K562 (cell line): ENCODE measurements around the gene CACNA2D3. TPM values are rescaled to one million over a fixed set of nuclear protein-coding genes. Genes with fewer than 3 reads are reported as not detected.

ENCODE experiments used
- ATAC-seq: fragments of 200-7000 bp; cut with Tn5 transposase; 3 replicates; pipeline ENCODE4 v1.9.1; 2020; ENCODE audit warnings: moderate library complexity
- BruUV-seq: library from RNA; stranded (reverse); fragments of 400-500 nt; replicated peaks from 2 replicates; lab custom pipeline; 2021; lab: Mats Ljungman, UMichigan
- CTCF ChIA-PET: fragments of 300-600 bp; formaldehyde crosslinking; extraction: SDS; loops from one replicate; lab custom pipeline; 2021; ENCODE audit warnings: low intra/inter-chr PET ratio; lab: Yijun Ruan, JAX
- POLR2A ChIA-PET: fragments of 300-600, 350-650 bp; sonication (Branson Sonifier 250); formaldehyde crosslinking; extraction: SDS; loops from one replicate; lab custom pipeline; 2021; ENCODE audit warnings: antibody characterized with exemption, inconsistent platforms; lab: Yijun Ruan, JAX
- DNase-seq, 4 experiments: peaks; one replicate each; pipeline versions ENCODE4 v3.0.0 to v3.0.0-alpha.2; 2011 to 2018; ENCODE audit warnings: low spot score in 3 of 4, mixed read lengths in 3 of 4; ENCODE audit errors: extremely low read depth in 1 of 4
- FAIRE-seq: peaks from 2 replicates; lab custom pipeline; 2011; peaks lifted over from hg19 to GRCh38; lab: Jason Lieb, UNC
- H2AFZ ChIP-seq: 2 replicates; pipeline ENCODE4 v1.6.0; 2011; ENCODE audit warnings: low read depth, low read length, control low read depth, inconsistent platforms
- H3K27ac ChIP-seq: fragments of 200-600 bp; 3 replicates; pipeline ENCODE4 v1.8.0; 2011; ENCODE audit warnings: low read depth, mild to moderate bottlenecking, control low read depth, inconsistent platforms, low read length, moderate library complexity, mixed read lengths; ENCODE audit errors: extremely low read depth
- H3K27me3 ChIP-seq, 2 experiments: fragments of 300-600 bp in 1 of 2; 2 replicates in 1 of 2; 3 replicates in 1 of 2; pipeline versions ENCODE4 v1.6.0 to v1.8.0; 2011; ENCODE audit warnings: inconsistent platforms in 2 of 2, low read length in 2 of 2, mild to moderate bottlenecking in 1 of 2, mixed read lengths in 1 of 2, moderate library complexity in 1 of 2; ENCODE audit not compliant: control insufficient read depth in 2 of 2, insufficient read depth in 2 of 2
- H3K36me3 ChIP-seq: fragments of 300-600 bp; 3 replicates; pipeline ENCODE4 v1.8.0; 2011; ENCODE audit warnings: mild to moderate bottlenecking, low read length, inconsistent platforms; ENCODE audit not compliant: control insufficient read depth, insufficient read depth
- H3K4me1 ChIP-seq, 2 experiments: fragments of 200-600 bp in 1 of 2; replicated peaks in 1 of 2; 2 replicates in 1 of 2; 3 replicates in 1 of 2; pipeline versions ENCODE4 v1.5.1 to v1.8.0; 2011; ENCODE audit warnings: inconsistent platforms in 2 of 2, low read length in 2 of 2, mild to moderate bottlenecking in 1 of 2, mixed read lengths in 1 of 2, moderate library complexity in 1 of 2; ENCODE audit not compliant: control insufficient read depth in 2 of 2, insufficient read depth in 2 of 2
- H3K4me2 ChIP-seq: 2 replicates; pipeline ENCODE4 v1.6.1; 2011; ENCODE audit warnings: low read length, control low read depth, inconsistent platforms, mixed read lengths; ENCODE audit not compliant: insufficient read depth
- H3K4me3 ChIP-seq: fragments of 200-600 bp; sonication (generic), shearing (Covaris generic); 2 replicates; pipeline ENCODE4 v1.5.1; 2016; ENCODE audit warnings: control low read depth, inconsistent platforms
- H3K79me2 ChIP-seq: fragments of 200-600 bp; 3 replicates; pipeline ENCODE4 v1.8.0; 2011; ENCODE audit warnings: low read length, inconsistent platforms; ENCODE audit not compliant: control insufficient read depth, insufficient read depth
- H3K9ac ChIP-seq, 2 experiments: 2 replicates each; pipeline versions ENCODE4 v1.6.0 to v1.6.1; 2011; ENCODE audit warnings: low read depth in 2 of 2, low read length in 2 of 2, control low read depth in 1 of 2, inconsistent platforms in 1 of 2, mild to moderate bottlenecking in 1 of 2, mixed read lengths in 1 of 2; ENCODE audit not compliant: insufficient read depth in 1 of 2
- H3K9me1 ChIP-seq: one replicate; pipeline ENCODE4 v1.6.0; 2011; ENCODE audit warnings: inconsistent platforms, mild to moderate bottlenecking, low read length, moderate library complexity; ENCODE audit not compliant: control insufficient read depth, insufficient read depth
- H3K9me3 ChIP-seq: replicated peaks from 2 replicates; pipeline ENCODE4 v1.5.1; 2011; ENCODE audit warnings: low read depth, low read length, inconsistent platforms; ENCODE audit not compliant: control insufficient read depth, insufficient read depth
- H4K20me1 ChIP-seq: replicated peaks from 2 replicates; pipeline ENCODE4 v1.6.1; 2011; ENCODE audit warnings: low read length, inconsistent platforms, mixed read lengths; ENCODE audit not compliant: control insufficient read depth, insufficient read depth
- BCOR ChIP-seq: fragments of 450-650 bp; IDR thresholded peaks from 2 replicates; pipeline ENCODE4 v1.6.1; 2016
- HMG20A ChIP-seq: fragments of 450-650 bp; formaldehyde crosslinking; conservative IDR thresholded peaks from 2 replicates; pipeline ENCODE4 v1.4.0; 2020; ENCODE audit warnings: mild to moderate bottlenecking, mixed read lengths
- JUN ChIP-seq, 2 experiments: sonication (generic) in 1 of 2; formaldehyde crosslinking in 1 of 2; IDR thresholded peaks; 2 replicates each; pipeline versions ENCODE4 v1.6.1 to v1.8.0; 2012 to 2022; ENCODE audit warnings: borderline replicate concordance in 2 of 2, mild to moderate bottlenecking in 2 of 2, improper control_type of control experiment in 1 of 2, low read depth in 1 of 2, low read length in 1 of 2, missing genetic modification reagents in 1 of 2
- MEIS2 ChIP-seq: fragments of 450-650 bp; IDR thresholded peaks from 2 replicates; pipeline ENCODE4 v1.6.1; 2014; ENCODE audit warnings: mild to moderate bottlenecking; ENCODE audit not compliant: partially characterized antibody
- SIX5 ChIP-seq, 2 experiments: IDR thresholded peaks; 2 replicates each; pipeline ENCODE4 v1.6.1; 2011; ENCODE audit warnings: low read length in 2 of 2, borderline replicate concordance in 1 of 2, low read depth in 1 of 2, mild to moderate bottlenecking in 1 of 2, moderate library complexity in 1 of 2; ENCODE audit not compliant: insufficient read depth in 1 of 2
- ZNF395 ChIP-seq: fragments of 200-800 bp; sonication (Bioruptor generic); IDR thresholded peaks from 2 replicates; pipeline ENCODE4 v1.6.1; 2017; ENCODE audit warnings: missing genetic modification characterization, missing compliant biosample characterization
- ZNF586 ChIP-seq: fragments of 450-650 bp; formaldehyde crosslinking; conservative IDR thresholded peaks from 2 replicates; pipeline ENCODE4 v1.4.0; 2020; ENCODE audit warnings: mild to moderate bottlenecking, moderate library complexity
- WGBS: fragments of 100-300 bp; shearing (Covaris generic); methylation state at CpG from one replicate; pipeline ENCODE4 v1.1.6; 2016; ENCODE audit warnings: low coverage, mixed read lengths; ENCODE audit not compliant: insufficient coverage; ENCODE audit errors: missing lambda C conversion rate; 5-methylcytosine and 5-hydroxymethylcytosine counted together
- in situ Hi-C: fragments of 300-500 bp; cut with MboI; formaldehyde crosslinking; loops from 4 replicates; pipeline ENCODE4 v1.15.0; 2018; ENCODE audit warnings: inconsistent platforms, mixed read lengths
- intact Hi-C: fragments of 100-400 bp; cut with micrococcal nuclease; formaldehyde crosslinking; loops from 2 replicates; pipeline ENCODE4 v1.14.2; 2022
- polyA plus RNA-seq, 8 experiments: library from polyadenylated mRNA; depleted of rRNA in 4 of 8; stranded (reverse) in 5 of 8; unstranded in 3 of 8; fragments of >200 nt; fragmentation: Nextera tagmentation in 2 of 8; fragmentation: Illumina TruSeq in 1 of 8; extraction: Ambion mirVana in 2 of 8; extraction: Trizol in 1 of 8; gene quantifications; 2 replicates each; pipeline versions ENCODE4 v1.2.1 to v1.2.3, GENCODE V29; 2011 to 2014; ENCODE audit warnings: inconsistent platforms in 1 of 8, missing spikeins in 1 of 8
- total RNA-seq, 7 experiments: library from RNA; depleted of rRNA in 6 of 7; stranded (reverse); fragments of >200 nt in 6 of 7; fragmentation: Illumina TruSeq in 2 of 7; extraction: Trizol in 2 of 7; gene quantifications; 2 replicates each; pipeline versions ENCODE4 v1.2.1 to v1.2.3, GENCODE V29; 2011 to 2021; ENCODE audit warnings: low replicate concordance in 1 of 7

The CACNA2D3 gene
- total and polyA plus RNA-seq, 9 of the 15 experiments (the other 6 are each of a cell fraction or from before 2014, with no cell fraction given): 0.01 TPM; not detected in 8

GRCh38 chr3:54198556-54198955 lies 76.2 kb downstream of the CACNA2D3 start:
- DNase-seq: no peak
- Histone ChIP-seq H3K9me1 (no peaks in the 10 kb centered on the region), H3K79me2 (no peaks in the 10 kb centered on the region), H3K27ac (no peak overlapping the region), H3K4me2 (no peak overlapping the region), H3K36me3 (no peaks in the 10 kb centered on the region), H3K4me3 (no peak overlapping the region), H4K20me1 (no peaks in the 10 kb centered on the region), H3K4me1 (no peaks in the 10 kb centered on the region), H3K9me3 (no peaks in the 10 kb centered on the region), H3K27me3 (no peaks in the 10 kb centered on the region; a peak in 1 of 5 replicates), H3K9ac (no peak overlapping the region), H2AFZ (no peak overlapping the region)
- CTCF ChIA-PET: no interaction called here
- no TSS peak for BruUV-seq
- intact Hi-C loops: no loop called here
- 3% methylated on average over 8 of the region's 9 CpGs for WGBS
- ATAC-seq: no peak
- in situ Hi-C loops: no loop called here
- POLR2A ChIA-PET: no interaction called here
- no peak for TF ChIP-seq ZNF586 (CRISPR knock-in tag)
- TF ChIP-seq BCOR: no peak
- no peak for TF ChIP-seq HMG20A (CRISPR knock-in tag)
- no peak for TF ChIP-seq SIX5 (IDR thresholded peaks at IDR 0.05; ENCODE audit: borderline replicate concordance in 1 of 2, insufficient read depth in 1 of 2, low read depth in 1 of 2, low read length in 2 of 2)
- no peak for TF ChIP-seq JUN (IDR thresholded peaks at IDR 0.05; ENCODE audit: borderline replicate concordance, low read depth, low read length)
- TF ChIP-seq JUN (CRISPR knock-in tag; IDR thresholded peaks at IDR 0.05; ENCODE audit: borderline replicate concordance): no peak
- TF ChIP-seq MEIS2: no peak
- no peak for TF ChIP-seq ZNF395
- no peak for FAIRE-seq
